ENCODE measurements around the gene PMP22.
A peak's percentile ranks its signal among the peaks of the same experiment; 100 is the strongest.

The PMP22 gene

GRCh38 chr17:15264542-15264941 is 584 bp downstream of the PMP22 start:
- Histone ChIP-seq H3K4me3 (ENCODE audit: low read length) (no peak overlapping the region), H3K9me3 (ENCODE audit: control insufficient read depth, insufficient read depth, low read length) (no peaks in the 10 kb centered on the region), H3K27ac (ENCODE audit: low read length) (no peak overlapping the region), H3K4me1 (ENCODE audit: control insufficient read depth, insufficient read depth, low read length) (peaks cover 2% of the 10 kb centered on the region; the same call in 1 of the 2 replicates), H3K36me3 (ENCODE audit: control insufficient read depth, insufficient read depth, low read length) (no peaks in the 10 kb centered on the region), H3K27me3 (ENCODE audit: control insufficient read depth, insufficient read depth, low read length) (peaks cover 31% of the 10 kb centered on the region)
- DNase-seq (ENCODE audit: low read depth, low spot score) = no peak
- WGBS (ENCODE audit: insufficient coverage, insufficient read length) = no CpG with 5 or more reads among the region's 2 CpGs

GRCh38 chr17:15263680-15264079 is 1.4 kb downstream of the PMP22 start:
- no peak for DNase-seq (ENCODE audit: low read depth, low spot score)
- no peak overlapping the region for H3K4me3 ChIP-seq (ENCODE audit: low read length)
- H3K4me1 ChIP-seq (ENCODE audit: control insufficient read depth, insufficient read depth, low read length) = peaks cover 2% of the 10 kb centered on the region; the same call in 1 of the 2 replicates
- WGBS (ENCODE audit: insufficient coverage, insufficient read length) = no CpG with 5 or more reads among the region's 3 CpGs
- H3K27me3 ChIP-seq (ENCODE audit: control insufficient read depth, insufficient read depth, low read length) = peaks cover 39% of the 10 kb centered on the region
- H3K27ac ChIP-seq (ENCODE audit: low read length) = no peak overlapping the region
- H3K36me3 ChIP-seq (ENCODE audit: control insufficient read depth, insufficient read depth, low read length) = no peaks in the 10 kb centered on the region
- no peaks in the 10 kb centered on the region for H3K9me3 ChIP-seq (ENCODE audit: control insufficient read depth, insufficient read depth, low read length)

DNA sequence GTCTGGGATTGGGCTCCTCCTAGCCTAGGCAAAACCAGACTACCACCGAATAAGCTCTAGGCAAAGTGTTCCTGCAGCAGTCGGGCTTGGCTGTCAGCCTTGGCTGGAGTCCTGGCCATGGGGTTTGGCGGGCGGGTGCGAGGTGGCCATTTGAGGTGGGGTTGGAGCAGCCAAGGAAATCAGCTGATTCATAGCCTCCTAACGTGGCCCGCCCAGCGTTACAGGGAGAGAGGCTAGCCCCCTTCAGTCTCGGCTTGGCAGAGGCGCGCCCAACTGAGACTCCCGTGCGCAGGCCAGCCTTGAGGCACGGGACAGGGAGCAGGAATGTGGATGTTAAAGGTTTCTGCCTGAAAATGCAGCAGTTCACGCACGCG is 1.9 kb downstream of the PMP22 start:
- DNase-seq (ENCODE audit: low read depth, low spot score) = no peak
- peaks cover 44% of the 10 kb centered on the region for H3K27me3 ChIP-seq (ENCODE audit: control insufficient read depth, insufficient read depth, low read length)
- WGBS (ENCODE audit: insufficient coverage, insufficient read length) = no CpG with 5 or more reads among the region's 17 CpGs
- no peaks in the 10 kb centered on the region for H3K9me3 ChIP-seq (ENCODE audit: control insufficient read depth, insufficient read depth, low read length)
- peak overlapping the region; percentile 24; the same call in 1 of the 2 replicates for H3K4me3 ChIP-seq (ENCODE audit: low read length)
- no peak overlapping the region for H3K27ac ChIP-seq (ENCODE audit: low read length)
- H3K36me3 ChIP-seq (ENCODE audit: control insufficient read depth, insufficient read depth, low read length) = no peaks in the 10 kb centered on the region
- peaks cover 2% of the 10 kb centered on the region; the same call in 1 of the 2 replicates for H3K4me1 ChIP-seq (ENCODE audit: control insufficient read depth, insufficient read depth, low read length)

DNA sequence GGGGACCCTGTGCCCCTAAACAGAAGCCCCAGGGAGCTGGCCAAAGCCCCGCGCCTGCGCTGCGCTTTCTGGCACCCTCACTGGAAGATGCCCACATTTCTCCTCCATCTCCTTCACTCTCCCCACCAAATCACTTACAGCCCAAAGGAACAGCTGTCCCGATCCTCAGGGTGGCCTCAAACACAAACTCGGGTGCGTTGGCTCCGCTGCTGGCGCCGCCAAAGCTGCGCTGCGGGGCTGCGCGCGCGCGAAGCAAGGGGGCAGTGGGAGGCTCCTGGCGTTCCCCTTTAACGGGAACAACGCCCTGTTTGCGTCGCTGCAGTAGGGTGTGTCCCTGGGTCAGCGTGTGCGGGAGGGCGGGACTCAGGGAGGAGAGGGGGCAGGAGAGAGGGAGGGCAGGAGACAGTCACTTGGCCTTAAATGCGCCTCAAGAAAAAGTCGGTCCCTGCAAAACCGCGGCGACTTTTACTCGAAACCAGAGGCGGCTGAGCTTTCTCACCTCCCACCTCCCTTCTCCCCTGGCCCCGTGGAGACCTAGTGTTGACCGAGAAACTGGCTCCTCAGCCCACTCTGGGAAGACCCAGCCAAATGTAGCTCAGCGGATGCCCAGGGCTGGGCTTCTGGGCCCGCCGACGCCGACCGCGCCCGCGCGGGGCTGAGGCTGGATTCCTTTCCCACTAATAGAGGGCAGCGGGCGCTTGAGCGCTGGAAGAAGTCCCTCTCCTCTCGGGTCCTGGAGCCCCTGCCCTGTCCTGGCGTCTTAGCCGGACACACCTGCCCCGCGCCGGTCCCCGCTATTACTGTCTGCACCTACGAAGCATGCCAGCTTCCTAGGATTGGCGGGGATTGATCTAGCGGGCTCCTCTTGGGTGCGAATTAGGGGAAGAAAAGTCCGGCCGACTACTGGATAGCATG is 2.6 kb downstream of the PMP22 start:
- no peak for DNase-seq (ENCODE audit: low read depth, low spot score)
- peak overlapping the region; percentile 24; the same call in 1 of the 2 replicates for H3K4me3 ChIP-seq (ENCODE audit: low read length)
- H3K36me3 ChIP-seq (ENCODE audit: control insufficient read depth, insufficient read depth, low read length) = no peaks in the 10 kb centered on the region
- H3K27ac ChIP-seq (ENCODE audit: low read length) = no peak overlapping the region
- WGBS (ENCODE audit: insufficient coverage, insufficient read length) = no CpG with 5 or more reads among the region's 60 CpGs
- H3K9me3 ChIP-seq (ENCODE audit: control insufficient read depth, insufficient read depth, low read length) = no peaks in the 10 kb centered on the region
- peaks cover 2% of the 10 kb centered on the region; the same call in 1 of the 2 replicates for H3K4me1 ChIP-seq (ENCODE audit: control insufficient read depth, insufficient read depth, low read length)
- H3K27me3 ChIP-seq (ENCODE audit: control insufficient read depth, insufficient read depth, low read length) = peaks cover 46% of the 10 kb centered on the region

DNA sequence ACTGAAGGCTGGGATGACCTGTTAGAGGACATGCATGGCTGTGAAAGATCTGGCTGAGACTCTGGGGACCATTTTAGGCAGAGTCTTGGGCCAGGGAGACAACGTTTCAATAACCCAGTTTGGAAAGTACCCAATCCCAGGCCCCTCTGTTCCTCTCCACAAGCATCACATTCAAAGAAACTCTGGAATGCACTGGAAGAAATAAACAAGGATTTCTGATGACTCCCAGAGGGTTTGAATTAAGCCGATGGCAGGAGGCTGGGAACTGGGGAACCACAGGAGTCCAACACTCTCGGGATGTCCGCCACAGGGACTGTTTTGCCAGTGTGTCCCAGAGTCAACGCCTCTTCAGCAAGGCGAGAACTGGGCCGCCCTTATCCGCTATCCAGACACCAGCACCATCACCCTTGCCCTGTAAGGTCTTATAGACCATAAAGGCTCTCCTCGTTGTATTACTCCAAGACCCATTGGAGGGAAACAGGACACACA is 3.3 kb downstream of the PMP22 start:
- DNase-seq (ENCODE audit: low read depth, low spot score) = no peak
- WGBS (ENCODE audit: insufficient coverage, insufficient read length) = no CpG with 5 or more reads among the region's 9 CpGs
- peaks cover 2% of the 10 kb centered on the region; the same call in 1 of the 2 replicates for H3K4me1 ChIP-seq (ENCODE audit: control insufficient read depth, insufficient read depth, low read length)
- H3K36me3 ChIP-seq (ENCODE audit: control insufficient read depth, insufficient read depth, low read length) = no peaks in the 10 kb centered on the region
- no peaks in the 10 kb centered on the region for H3K9me3 ChIP-seq (ENCODE audit: control insufficient read depth, insufficient read depth, low read length)
- H3K27me3 ChIP-seq (ENCODE audit: control insufficient read depth, insufficient read depth, low read length) = peaks cover 46% of the 10 kb centered on the region
- H3K4me3 ChIP-seq (ENCODE audit: low read length) = peak overlapping the region; percentile 24; the same call in 1 of the 2 replicates
- no peak overlapping the region for H3K27ac ChIP-seq (ENCODE audit: low read length)

DNA sequence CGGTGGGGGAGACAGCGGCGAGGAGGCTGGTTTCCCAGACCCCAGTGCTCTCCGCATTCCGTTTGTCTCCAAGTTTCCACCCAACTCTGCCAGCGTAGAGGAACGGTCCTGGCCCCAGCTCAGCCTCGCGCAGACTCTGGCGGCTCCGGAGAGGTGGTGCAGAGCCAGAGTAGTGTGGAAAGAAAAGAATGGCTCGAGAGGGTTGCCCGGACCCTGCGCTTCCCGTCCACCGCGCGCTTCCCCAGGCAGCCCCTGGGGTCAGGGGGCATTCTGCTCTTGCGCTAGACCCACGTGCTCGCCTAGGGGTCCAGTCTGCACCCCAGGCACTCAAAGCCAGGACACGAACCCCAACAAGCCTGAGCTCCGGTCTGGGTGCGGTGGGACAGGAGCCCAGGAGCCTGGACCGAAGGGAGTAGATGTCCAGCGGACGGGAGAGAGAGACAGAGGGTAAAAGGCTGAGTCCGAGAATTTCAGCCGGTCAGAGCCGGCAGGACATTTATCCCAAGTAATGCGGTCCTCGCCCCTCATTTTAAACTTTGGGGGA is 3.8 kb downstream of the PMP22 start:
- no peak overlapping the region for H3K27ac ChIP-seq (ENCODE audit: low read length)
- DNase-seq (ENCODE audit: low read depth, low spot score) = no peak
- no CpG with 5 or more reads among the region's 32 CpGs for WGBS (ENCODE audit: insufficient coverage, insufficient read length)
- H3K4me1 ChIP-seq (ENCODE audit: control insufficient read depth, insufficient read depth, low read length) = peaks cover 2% of the 10 kb centered on the region; the same call in 1 of the 2 replicates
- no peaks in the 10 kb centered on the region for H3K9me3 ChIP-seq (ENCODE audit: control insufficient read depth, insufficient read depth, low read length)
- H3K27me3 ChIP-seq (ENCODE audit: control insufficient read depth, insufficient read depth, low read length) = peaks cover 46% of the 10 kb centered on the region
- H3K4me3 ChIP-seq (ENCODE audit: low read length) = peak overlapping the region; percentile 19; the same call in 1 of the 2 replicates
- no peaks in the 10 kb centered on the region for H3K36me3 ChIP-seq (ENCODE audit: control insufficient read depth, insufficient read depth, low read length)

- peak overlapping the region; percentile 40; the same call in 1 of the 2 replicates for H3K4me3 ChIP-seq (ENCODE audit: low read length)
- H3K36me3 ChIP-seq (ENCODE audit: control insufficient read depth, insufficient read depth, low read length) = no peaks in the 10 kb centered on the region
- no peaks in the 10 kb centered on the region for H3K9me3 ChIP-seq (ENCODE audit: control insufficient read depth, insufficient read depth, low read length)
- H3K27ac ChIP-seq (ENCODE audit: low read length) = no peak overlapping the region
- peaks cover 2% of the 10 kb centered on the region; the same call in 1 of the 2 replicates for H3K4me1 ChIP-seq (ENCODE audit: control insufficient read depth, insufficient read depth, low read length)
- peaks cover 46% of the 10 kb centered on the region for H3K27me3 ChIP-seq (ENCODE audit: control insufficient read depth, insufficient read depth, low read length)
- no CpG with 5 or more reads among the region's 67 CpGs for WGBS (ENCODE audit: insufficient coverage, insufficient read length)
- no peak for DNase-seq (ENCODE audit: low read depth, low spot score)
Observed at GRCh38 chr17:15260376-15261257, 4.5 kb downstream of the PMP22 start.

GRCh38 chr17:15257796-15258512 is 7.2 kb downstream of the PMP22 start:
- Histone ChIP-seq H3K27ac (ENCODE audit: low read length) (no peak overlapping the region), H3K27me3 (ENCODE audit: control insufficient read depth, insufficient read depth, low read length) (peaks cover 36% of the 10 kb centered on the region), H3K36me3 (ENCODE audit: control insufficient read depth, insufficient read depth, low read length) (no peaks in the 10 kb centered on the region)

GRCh38 chr17:15257258-15257788 is 7.8 kb downstream of the PMP22 start:
- H3K36me3 ChIP-seq (ENCODE audit: control insufficient read depth, insufficient read depth, low read length) = no peaks in the 10 kb centered on the region
- H3K4me3 ChIP-seq (ENCODE audit: low read length) = peak overlapping the region; percentile 22; the same call in 1 of the 2 replicates
- WGBS (ENCODE audit: insufficient coverage, insufficient read length) = no CpG with 5 or more reads among the region's 17 CpGs
- no peaks in the 10 kb centered on the region for H3K9me3 ChIP-seq (ENCODE audit: control insufficient read depth, insufficient read depth, low read length)
- peaks cover 2% of the 10 kb centered on the region; the same call in 1 of the 2 replicates for H3K4me1 ChIP-seq (ENCODE audit: control insufficient read depth, insufficient read depth, low read length)
- no peak for DNase-seq (ENCODE audit: low read depth, low spot score)
- H3K27ac ChIP-seq (ENCODE audit: low read length) = no peak overlapping the region
- peaks cover 31% of the 10 kb centered on the region for H3K27me3 ChIP-seq (ENCODE audit: control insufficient read depth, insufficient read depth, low read length)

More at GRCh38 chr17:15257796-15258512, 7.2 kb downstream of the PMP22 start:
- Histone ChIP-seq H3K9me3 (ENCODE audit: control insufficient read depth, insufficient read depth, low read length) (no peaks in the 10 kb centered on the region), H3K4me1 (ENCODE audit: control insufficient read depth, insufficient read depth, low read length) (peaks cover 2% of the 10 kb centered on the region; the same call in 1 of the 2 replicates), H3K4me3 (ENCODE audit: low read length) (no peak overlapping the region)
- WGBS (ENCODE audit: insufficient coverage, insufficient read length) = no CpG with 5 or more reads among the region's 6 CpGs
- no peak for DNase-seq (ENCODE audit: low read depth, low spot score)

All from iPS DF 6.9 (cell line).